HEK293 (cell line): ENCODE results near the gene ATP6V1B1.
A peak's percentile ranks its signal among the peaks of the same experiment; 100 is the strongest.

Source experiments
- CTCF ChIA-PET: fragments of 350-600 bp; formaldehyde crosslinking; extraction: SDS; loops from one replicate; lab custom pipeline; 2021; ENCODE audit warnings: antibody characterized with exemption; lab: Yijun Ruan, JAX
- POLR2A ChIA-PET: fragments of 300-600 bp; formaldehyde crosslinking; extraction: SDS; loops from one replicate; lab custom pipeline; 2020; ENCODE audit warnings: antibody characterized with exemption, inconsistent platforms; lab: Yijun Ruan, JAX
- H3K27ac ChIP-seq: fragments of 200-500 bp; sonication (Bioruptor generic); 2 replicates; pipeline ENCODE4 v1.5.1; 2014; ENCODE audit warnings: low read depth, low read length, control low read depth, inconsistent platforms; ENCODE audit errors: extremely low read depth
- H3K36me3 ChIP-seq, 2 experiments: fragments of 200-500 bp in 1 of 2; sonication (Bioruptor generic) in 1 of 2; 1 replicate in 1 of 2; 2 replicates in 1 of 2; pipeline ENCODE4 v1.5.1; 2014 to 2017; ENCODE audit warnings: inconsistent platforms in 2 of 2, low read length in 2 of 2; ENCODE audit not compliant: control insufficient read depth in 2 of 2, insufficient read depth in 1 of 2
- H3K4me1 ChIP-seq: fragments of 200-500 bp; sonication (Bioruptor generic); 2 replicates; pipeline ENCODE4 v1.5.1; 2014; ENCODE audit warnings: mild to moderate bottlenecking, low read length, inconsistent platforms; ENCODE audit not compliant: control insufficient read depth, insufficient read depth
- H3K4me3 ChIP-seq: 2 replicates; pipeline ENCODE4 v1.5.1; 2011; ENCODE audit warnings: low read depth, mild to moderate bottlenecking, control low read depth, low read length, moderate library complexity
- H3K9me3 ChIP-seq: fragments of 200-500 bp; sonication (Bioruptor generic); 2 replicates; pipeline ENCODE4 v1.5.1; 2014; ENCODE audit warnings: low read depth, low read length, inconsistent platforms; ENCODE audit not compliant: control insufficient read depth, insufficient read depth
- KLF7 ChIP-seq: fragments of 450-650 bp; formaldehyde crosslinking; IDR thresholded peaks from 2 replicates; pipeline ENCODE4 v1.5.1; 2016; ENCODE audit warnings: missing biosample characterization, missing genetic modification characterization, borderline replicate concordance
- MZF1 ChIP-seq: fragments of 450-650 bp; formaldehyde crosslinking; IDR thresholded peaks from 2 replicates; pipeline ENCODE4 v1.5.1; 2017; ENCODE audit warnings: missing biosample characterization, missing genetic modification characterization, borderline replicate concordance
- PRDM10 ChIP-seq: fragments of 450-650 bp; formaldehyde crosslinking; IDR thresholded peaks from 2 replicates; pipeline ENCODE4 v1.5.1; 2016; ENCODE audit warnings: missing biosample characterization, missing genetic modification characterization
- SCRT2 ChIP-seq: fragments of 450-650 bp; formaldehyde crosslinking; IDR thresholded peaks from 2 replicates; pipeline ENCODE4 v1.5.1; 2016; ENCODE audit warnings: missing biosample characterization, missing genetic modification characterization
- SP3 ChIP-seq: fragments of 450-650 bp; formaldehyde crosslinking; IDR thresholded peaks from 2 replicates; pipeline ENCODE4 v1.5.1; 2016; ENCODE audit warnings: missing biosample characterization, missing genetic modification characterization
- ZBTB21 ChIP-seq: fragments of 450-650 bp; formaldehyde crosslinking; IDR thresholded peaks from 2 replicates; pipeline ENCODE4 v1.5.1; 2017; ENCODE audit warnings: missing biosample characterization, missing genetic modification characterization
- ZBTB6 ChIP-seq: fragments of 450-650 bp; formaldehyde crosslinking; IDR thresholded peaks from 2 replicates; pipeline ENCODE4 v1.5.1; 2017; ENCODE audit warnings: missing biosample characterization, missing genetic modification characterization
- ZEB2 ChIP-seq: fragments of 450-650 bp; formaldehyde crosslinking; IDR thresholded peaks from 2 replicates; pipeline ENCODE4 v1.5.1; 2016; ENCODE audit warnings: missing biosample characterization, missing genetic modification characterization
- ZFP37 ChIP-seq: fragments of 450-650 bp; formaldehyde crosslinking; IDR thresholded peaks from 2 replicates; pipeline ENCODE4 v1.5.1; 2016; ENCODE audit warnings: missing biosample characterization, missing genetic modification characterization
- ZNF112 ChIP-seq: fragments of 450-650 bp; formaldehyde crosslinking; IDR thresholded peaks from 2 replicates; pipeline ENCODE4 v1.5.0; 2017; ENCODE audit warnings: missing biosample characterization, missing genetic modification characterization
- ZNF146 ChIP-seq: fragments of 450-650 bp; formaldehyde crosslinking; IDR thresholded peaks from 2 replicates; pipeline ENCODE4 v1.5.1; 2016; ENCODE audit warnings: missing biosample characterization, missing genetic modification characterization
- ZNF24 ChIP-seq: fragments of 450-650 bp; formaldehyde crosslinking; IDR thresholded peaks from 2 replicates; pipeline ENCODE4 v1.5.1; 2016; ENCODE audit warnings: missing biosample characterization, missing genetic modification characterization
- ZNF335 ChIP-seq: fragments of 450-650 bp; formaldehyde crosslinking; conservative IDR thresholded peaks from 2 replicates; pipeline ENCODE4 v1.5.1; 2016; ENCODE audit warnings: missing biosample characterization, missing genetic modification characterization
- ZNF391 ChIP-seq: fragments of 450-650 bp; formaldehyde crosslinking; IDR thresholded peaks from 2 replicates; pipeline ENCODE4 v1.5.1; 2016; ENCODE audit warnings: low read depth, missing biosample characterization, missing genetic modification characterization, borderline replicate concordance
- ZNF518A ChIP-seq: fragments of 450-650 bp; formaldehyde crosslinking; conservative IDR thresholded peaks from 2 replicates; pipeline ENCODE4 v1.5.1; 2016; ENCODE audit warnings: low read depth, missing biosample characterization, missing genetic modification characterization
- ZNF530 ChIP-seq: fragments of 450-650 bp; formaldehyde crosslinking; IDR thresholded peaks from 2 replicates; pipeline ENCODE4 v1.5.1; 2016; ENCODE audit warnings: low read depth, missing biosample characterization, missing genetic modification characterization
- ZNF544 ChIP-seq: fragments of 450-650 bp; formaldehyde crosslinking; IDR thresholded peaks from 2 replicates; pipeline ENCODE4 v1.5.0; 2017; ENCODE audit warnings: missing biosample characterization, missing genetic modification characterization
- ZSCAN23 ChIP-seq: fragments of 450-650 bp; formaldehyde crosslinking; IDR thresholded peaks from 2 replicates; pipeline ENCODE4 v1.5.1; 2016; ENCODE audit warnings: missing biosample characterization, missing genetic modification characterization
- ZSCAN30 ChIP-seq: fragments of 450-650 bp; IDR thresholded peaks from 2 replicates; pipeline ENCODE4 v1.5.1; 2018; ENCODE audit warnings: missing biosample characterization, mild to moderate bottlenecking, missing genetic modification characterization, moderate library complexity
- ZSCAN4 ChIP-seq: fragments of 450-650 bp; formaldehyde crosslinking; IDR thresholded peaks from 2 replicates; pipeline ENCODE4 v1.5.1; 2017; ENCODE audit warnings: missing biosample characterization, missing genetic modification characterization

The ATP6V1B1 gene

GRCh38 chr2:70902067-70902442, 33.6 kb upstream of the ATP6V1B1 start (continued):
- TF ChIP-seq ZNF391 (tag by site-specific recombination) (no peak), SP3 (no peak), ZSCAN4 (tag by site-specific recombination) (no peak), ZNF335 (tag by site-specific recombination) (peak; percentile 54), MZF1 (tag by site-specific recombination) (no peak), ZEB2 (no peak), SCRT2 (tag by site-specific recombination) (peak; percentile 96), ZBTB6 (tag by site-specific recombination) (no peak)
- TF ChIP-seq, all 188 proteins: peak for 7

- Histone ChIP-seq H3K27ac (no peak overlapping the region), H3K4me3 (no peak overlapping the region; the same call in 1 of the 2 replicates), H3K4me1 (peaks cover 2% of the 10 kb centered on the region; the same call in 1 of the 2 replicates), H3K9me3 (no peaks in the 10 kb centered on the region), H3K36me3 (peaks cover 5 to 37% of the 10 kb centered on the region in 2 experiments; a peak in 2 of 3 replicates)
- no peak for TF ChIP-seq ZNF518A (tag by site-specific recombination)
- TF ChIP-seq PRDM10, result peak; percentile 53
- ChIA-PET CTCF (interaction anchor here (0.5 to 1.2 kb wide), 3 partner anchors 18 to 46 kb away, joined by 3 to 9 read pairs (median 4); no protein-coding TSS in a partner anchor), POLR2A (interaction anchor here (0.8 to 1.3 kb wide), 2 partner anchors 15 to 29 kb away, joined by 4 to 6 read pairs; no protein-coding TSS in a partner anchor)
These were observed 33.1 kb upstream of the ATP6V1B1 start for GRCh38 chr2:70902579-70902978.

- Histone ChIP-seq H3K9me3 (no peaks in the 10 kb centered on the region), H3K4me1 (peaks cover 2% of the 10 kb centered on the region; the same call in 1 of the 2 replicates), H3K27ac (no peak overlapping the region), H3K36me3 (peaks cover 5 to 37% of the 10 kb centered on the region in 2 experiments; a peak in 2 of 3 replicates), H3K4me3 (no peak overlapping the region)
- POLR2A ChIA-PET, result no interaction called here
- CTCF ChIA-PET, result interaction anchor here (0.5 to 0.6 kb wide), 2 partner anchors 46 to 67 kb away, joined by 3 to 4 read pairs; partner anchors contain the start of gene CD207
- TF ChIP-seq ZSCAN30 (tag by site-specific recombination), result no peak
- no peak for TF ChIP-seq ZNF112
- TF ChIP-seq KLF7 (tag by site-specific recombination), result no peak
- TF ChIP-seq ZNF24 (tag by site-specific recombination), result no peak
- TF ChIP-seq ZNF530 (tag by site-specific recombination), result no peak
- no peak for TF ChIP-seq ZNF544 (tag by site-specific recombination)
- no peak for TF ChIP-seq ZSCAN23 (tag by site-specific recombination)
- TF ChIP-seq ZNF146, result no peak
- TF ChIP-seq ZBTB21 (tag by site-specific recombination), result no peak
- no peak for TF ChIP-seq ZFP37 (tag by site-specific recombination)
These were observed 32.5 kb upstream of the ATP6V1B1 start for GRCh38 chr2:70903171-70903570.
